ENCODE measurements around the gene AMER1.

Gene AMER1

DNA sequence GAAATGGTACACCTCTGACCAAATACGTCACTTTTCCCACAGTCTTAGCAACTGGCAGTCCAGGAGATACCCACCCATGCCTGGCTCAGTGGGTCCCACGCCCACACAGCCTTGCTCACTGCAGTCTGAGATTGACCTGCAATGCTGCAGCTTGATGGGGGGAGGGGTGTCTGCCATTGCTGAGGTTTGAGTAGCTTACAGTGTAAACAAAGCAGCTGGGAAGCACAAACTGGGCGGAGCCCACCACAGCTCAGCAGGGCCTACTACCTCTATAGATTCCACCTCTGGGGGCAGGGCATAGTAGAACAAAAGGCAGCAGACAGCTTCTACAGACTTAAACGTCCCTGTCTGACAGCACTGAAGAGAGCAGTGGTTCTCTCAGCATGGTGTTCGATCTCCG is 52.7 kb downstream of the AMER1 start:
- Histone ChIP-seq H3K27ac (ENCODE audit: low read depth, low read length, poor library complexity, severe bottlenecking) (no peak overlapping the region), H3K4me1 (ENCODE audit: insufficient read depth, low read length, severe bottlenecking) (no peaks in the 10 kb centered on the region), H3K9me2 (ENCODE audit: low read depth, low read length) (no peaks in the 10 kb centered on the region), H3K9ac (ENCODE audit: low read length) (no peak overlapping the region), H3K9me3 (ENCODE audit: low read length) (no peaks in the 10 kb centered on the region), H3K4me3 (ENCODE audit: low read depth, low read length, poor library complexity, severe bottlenecking) (no peak overlapping the region), H3K79me2 (ENCODE audit: insufficient read depth, low read length) (no peaks in the 10 kb centered on the region), H3K36me3 (ENCODE audit: insufficient read depth, low read length) (no peaks in the 10 kb centered on the region), H3K4me2 (ENCODE audit: low read length) (no peak overlapping the region), H3K27me3 (ENCODE audit: insufficient read depth, low read length) (no peaks in the 10 kb centered on the region), H3F3A (ENCODE audit: insufficient read depth, low read length) (no peaks in the 10 kb centered on the region), H2AFZ (ENCODE audit: low read length) (no peak overlapping the region), H4K20me1 (ENCODE audit: insufficient read depth, low read length) (no peaks in the 10 kb centered on the region)
- TF ChIP-seq, protein P1, sequence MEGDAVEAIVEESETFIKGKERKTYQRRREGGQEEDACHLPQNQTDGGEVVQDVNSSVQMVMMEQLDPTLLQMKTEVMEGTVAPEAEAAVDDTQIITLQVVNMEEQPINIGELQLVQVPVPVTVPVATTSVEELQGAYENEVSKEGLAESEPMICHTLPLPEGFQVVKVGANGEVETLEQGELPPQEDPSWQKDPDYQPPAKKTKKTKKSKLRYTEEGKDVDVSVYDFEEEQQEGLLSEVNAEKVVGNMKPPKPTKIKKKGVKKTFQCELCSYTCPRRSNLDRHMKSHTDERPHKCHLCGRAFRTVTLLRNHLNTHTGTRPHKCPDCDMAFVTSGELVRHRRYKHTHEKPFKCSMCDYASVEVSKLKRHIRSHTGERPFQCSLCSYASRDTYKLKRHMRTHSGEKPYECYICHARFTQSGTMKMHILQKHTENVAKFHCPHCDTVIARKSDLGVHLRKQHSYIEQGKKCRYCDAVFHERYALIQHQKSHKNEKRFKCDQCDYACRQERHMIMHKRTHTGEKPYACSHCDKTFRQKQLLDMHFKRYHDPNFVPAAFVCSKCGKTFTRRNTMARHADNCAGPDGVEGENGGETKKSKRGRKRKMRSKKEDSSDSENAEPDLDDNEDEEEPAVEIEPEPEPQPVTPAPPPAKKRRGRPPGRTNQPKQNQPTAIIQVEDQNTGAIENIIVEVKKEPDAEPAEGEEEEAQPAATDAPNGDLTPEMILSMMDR (IDR thresholded peaks at IDR 0.05; ENCODE audit: low read length): no peak
- no peak for TF ChIP-seq EZH2 (IDR thresholded peaks at IDR 0.05; ENCODE audit: borderline replicate concordance, low read length)

- Histone ChIP-seq H3K9ac (ENCODE audit: low read length) (no peak overlapping the region), H3K36me3 (ENCODE audit: insufficient read depth, low read length) (no peaks in the 10 kb centered on the region), H3K79me2 (ENCODE audit: insufficient read depth, low read length) (no peaks in the 10 kb centered on the region), H3K4me1 (ENCODE audit: insufficient read depth, low read length, severe bottlenecking) (no peaks in the 10 kb centered on the region), H3K4me2 (ENCODE audit: low read length) (no peak overlapping the region), H2AFZ (ENCODE audit: low read length) (no peak overlapping the region), H3F3A (ENCODE audit: insufficient read depth, low read length) (no peaks in the 10 kb centered on the region), H3K9me2 (ENCODE audit: low read depth, low read length) (no peaks in the 10 kb centered on the region), H4K20me1 (ENCODE audit: insufficient read depth, low read length) (no peaks in the 10 kb centered on the region), H3K4me3 (ENCODE audit: low read depth, low read length, poor library complexity, severe bottlenecking) (no peak overlapping the region), H3K9me3 (ENCODE audit: low read length) (no peaks in the 10 kb centered on the region), H3K27me3 (ENCODE audit: insufficient read depth, low read length) (no peaks in the 10 kb centered on the region), H3K27ac (ENCODE audit: low read depth, low read length, poor library complexity, severe bottlenecking) (no peak overlapping the region)
- TF ChIP-seq EZH2 (IDR thresholded peaks at IDR 0.05; ENCODE audit: borderline replicate concordance, low read length): no peak
- TF ChIP-seq, protein P1 (IDR thresholded peaks at IDR 0.05; ENCODE audit: low read length): no peak
These were observed 53.6 kb downstream of the AMER1 start for GRCh38 chrX:64151911-64152310.

DNA sequence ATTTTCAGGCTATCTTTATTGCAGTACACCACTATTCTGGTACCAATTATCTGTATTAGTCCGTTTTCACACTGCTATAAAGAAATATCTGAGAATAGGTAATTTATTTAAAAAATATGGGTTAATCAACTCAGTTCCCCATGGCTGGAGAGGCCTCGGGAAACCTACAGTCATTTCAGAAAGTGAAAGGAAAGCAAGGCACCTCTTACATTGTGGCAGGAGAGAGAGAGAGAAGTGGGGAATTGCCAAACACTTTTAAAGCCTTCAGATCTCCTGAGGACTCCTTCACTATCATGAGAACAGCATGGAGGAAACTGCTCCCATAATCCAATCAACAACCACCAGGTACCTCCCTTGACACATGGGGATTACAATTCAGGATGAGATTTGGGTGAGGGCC is 54.7 kb downstream of the AMER1 start:
- H3K79me2 ChIP-seq (ENCODE audit: insufficient read depth, low read length): no peaks in the 10 kb centered on the region
- TF ChIP-seq EZH2 (IDR thresholded peaks at IDR 0.05; ENCODE audit: borderline replicate concordance, low read length): no peak
- TF ChIP-seq, protein P1 (IDR thresholded peaks at IDR 0.05; ENCODE audit: low read length): no peak
- H4K20me1 ChIP-seq (ENCODE audit: insufficient read depth, low read length): no peaks in the 10 kb centered on the region
- H3K9me3 ChIP-seq (ENCODE audit: low read length): no peaks in the 10 kb centered on the region
- H3K9me2 ChIP-seq (ENCODE audit: low read depth, low read length): no peaks in the 10 kb centered on the region
- H2AFZ ChIP-seq (ENCODE audit: low read length): no peak overlapping the region
- no peak overlapping the region for H3K9ac ChIP-seq (ENCODE audit: low read length)
- H3F3A ChIP-seq (ENCODE audit: insufficient read depth, low read length): no peaks in the 10 kb centered on the region
- H3K4me1 ChIP-seq (ENCODE audit: insufficient read depth, low read length, severe bottlenecking): no peaks in the 10 kb centered on the region
- no peak overlapping the region for H3K4me3 ChIP-seq (ENCODE audit: low read depth, low read length, poor library complexity, severe bottlenecking)
- H3K27ac ChIP-seq (ENCODE audit: low read depth, low read length, poor library complexity, severe bottlenecking): no peak overlapping the region
- no peaks in the 10 kb centered on the region for H3K36me3 ChIP-seq (ENCODE audit: insufficient read depth, low read length)
- no peaks in the 10 kb centered on the region for H3K27me3 ChIP-seq (ENCODE audit: insufficient read depth, low read length)
- H3K4me2 ChIP-seq (ENCODE audit: low read length): no peak overlapping the region

Data from OCI-LY1 (cell line).